Endothelial cell of umbilical vein (primary cell): Measurements from ENCODE around the gene ENTPD6. TPM values are rescaled to one million over a fixed set of nuclear protein-coding genes. Genes with fewer than 3 reads are reported as not detected.

Source experiments
- BruUV-seq: library from RNA; stranded (reverse); fragments of 400-500 nt; replicated peaks from 2 replicates; lab custom pipeline; 2021; lab: Mats Ljungman, UMichigan
- CTCF ChIA-PET: fragments of 300-600, 350-600 bp; sonication (Branson Sonifier 250); formaldehyde crosslinking; loops from one replicate; lab custom pipeline; 2021; ENCODE audit warnings: antibody characterized with exemption, inconsistent platforms; lab: Charles Lee
- POLR2A ChIA-PET: fragments of 300-600, 350-600 bp; sonication (Branson Sonifier 250); formaldehyde crosslinking; loops from one replicate; lab custom pipeline; 2021; ENCODE audit warnings: antibody characterized with exemption, inconsistent platforms; lab: Charles Lee
- DNase-seq: peaks from one replicate; pipeline ENCODE4 v3.0.0-alpha.2; 2011; ENCODE audit warnings: low read depth, low spot score
- FAIRE-seq: peaks from 2 replicates; lab custom pipeline; 2011; peaks lifted over from hg19 to GRCh38; lab: Jason Lieb, UNC
- H2AFZ ChIP-seq: 2 replicates; pipeline ENCODE4 v1.6.0; 2012; ENCODE audit warnings: low read depth, low read length, control low read depth, inconsistent platforms
- H3K27ac ChIP-seq: 2 replicates; pipeline ENCODE4 v1.5.1; 2011; ENCODE audit warnings: low read depth, mild to moderate bottlenecking, control low read depth, low read length, moderate library complexity; ENCODE audit not compliant: insufficient read depth
- H3K27me3 ChIP-seq, 2 experiments: 2 replicates each; pipeline versions ENCODE4 v1.6.0 to v1.6.1; 2011; ENCODE audit warnings: low read length in 2 of 2, mixed read lengths in 1 of 2; ENCODE audit not compliant: control insufficient read depth in 2 of 2, insufficient read depth in 2 of 2
- H3K36me3 ChIP-seq, 2 experiments: 2 replicates in 1 of 2; 3 replicates in 1 of 2; pipeline ENCODE4 v1.5.1; 2011; ENCODE audit warnings: low read length in 2 of 2, mild to moderate bottlenecking in 1 of 2, moderate library complexity in 1 of 2; ENCODE audit not compliant: control insufficient read depth in 2 of 2, insufficient read depth in 2 of 2; ENCODE audit errors: extremely low read depth in 1 of 2
- H3K4me1 ChIP-seq: 3 replicates; pipeline ENCODE4 v1.5.1; 2011; ENCODE audit warnings: mild to moderate bottlenecking, low read length; ENCODE audit not compliant: control insufficient read depth, insufficient read depth; ENCODE audit errors: extremely low read depth
- H3K4me2 ChIP-seq: 2 replicates; pipeline ENCODE4 v1.6.1; 2011; ENCODE audit warnings: low read length, control low read depth, mixed read lengths; ENCODE audit not compliant: insufficient read depth
- H3K4me3 ChIP-seq, 3 experiments: fragments of 200-600 bp in 1 of 3; sonication (generic), shearing (Covaris generic) in 1 of 3; replicated peaks in 1 of 3; 2 replicates each; pipeline ENCODE4 v1.5.1; 2011 to 2016; ENCODE audit warnings: control low read depth in 3 of 3, low read length in 3 of 3, mild to moderate bottlenecking in 2 of 3, inconsistent platforms in 1 of 3, low read depth in 1 of 3, moderate library complexity in 1 of 3; ENCODE audit not compliant: insufficient read depth in 1 of 3
- H3K79me2 ChIP-seq: 2 replicates; pipeline ENCODE4 v1.6.0; 2012; ENCODE audit warnings: low read length, inconsistent platforms; ENCODE audit not compliant: control insufficient read depth, insufficient read depth
- H3K9ac ChIP-seq: replicated peaks from 2 replicates; pipeline ENCODE3; 2011; ENCODE audit warnings: low read length, control low read depth; ENCODE audit not compliant: insufficient read depth; ENCODE audit errors: extremely low read depth
- H3K9me1 ChIP-seq: replicated peaks from 3 replicates; pipeline ENCODE4 v1.6.0; 2011; ENCODE audit warnings: mild to moderate bottlenecking, low read length; ENCODE audit not compliant: control insufficient read depth, insufficient read depth; ENCODE audit errors: extremely low read depth
- H3K9me3 ChIP-seq: replicated peaks from 2 replicates; pipeline ENCODE4 v1.5.1; 2012; ENCODE audit warnings: low read length, inconsistent platforms; ENCODE audit not compliant: control insufficient read depth, insufficient read depth
- H4K20me1 ChIP-seq: replicated peaks from 2 replicates; pipeline ENCODE3; 2011; ENCODE audit warnings: mild to moderate bottlenecking, low read length; ENCODE audit not compliant: control insufficient read depth, insufficient read depth; ENCODE audit errors: extremely low read depth
- CTCF ChIP-seq, 2 donors: IDR thresholded peaks; 1 replicate in 1 of 2; 2 replicates in 1 of 2; pipeline ENCODE4 v1.5.1; 2011; ENCODE audit warnings: low read length in 2 of 2, mild to moderate bottlenecking in 2 of 2, moderate library complexity in 2 of 2, control low read depth in 1 of 2, inconsistent platforms in 1 of 2, low read depth in 1 of 2; ENCODE audit not compliant: insufficient read depth in 1 of 2; ENCODE audit errors: extremely low read depth in 1 of 2
- EZH2 ChIP-seq: IDR thresholded peaks from 2 replicates; pipeline ENCODE4 v1.6.1; 2012; ENCODE audit warnings: borderline replicate concordance, low read depth, mild to moderate bottlenecking, moderate library complexity, low read length, inconsistent platforms; ENCODE audit not compliant: severe bottlenecking
- FOS ChIP-seq: IDR thresholded peaks from 2 replicates; pipeline ENCODE4 v1.6.1; 2011; ENCODE audit warnings: mild to moderate bottlenecking, low read length, moderate library complexity, borderline replicate concordance; ENCODE audit not compliant: insufficient read depth
- GATA2 ChIP-seq: IDR thresholded peaks from 2 replicates; pipeline ENCODE4 v1.7.0; 2011; ENCODE audit warnings: low read depth, mild to moderate bottlenecking, moderate library complexity, mixed read lengths, low read length; ENCODE audit not compliant: insufficient read length, insufficient read depth
- JUN ChIP-seq: IDR thresholded peaks from 2 replicates; pipeline ENCODE4 v1.6.1; 2011; ENCODE audit warnings: borderline replicate concordance, low read depth; ENCODE audit not compliant: insufficient read length, insufficient read depth
- MAX ChIP-seq: IDR thresholded peaks from 2 replicates; pipeline ENCODE4 v1.6.1; 2011; ENCODE audit not compliant: insufficient read depth, insufficient read length
- MYC ChIP-seq: IDR thresholded peaks from one replicate; pipeline ENCODE4 v1.6.1; 2011; ENCODE audit warnings: mild to moderate bottlenecking, low read depth, low read length
- POLR2A ChIP-seq: IDR thresholded peaks from 2 replicates; pipeline ENCODE4 v1.6.1; 2012; ENCODE audit warnings: low read depth, mild to moderate bottlenecking, control low read depth, low read length
- POLR2AphosphoS5 ChIP-seq: IDR thresholded peaks from 2 replicates; pipeline ENCODE4 v1.6.1; 2012; ENCODE audit warnings: low read depth, mild to moderate bottlenecking, control low read depth, low read length, moderate library complexity; ENCODE audit not compliant: insufficient read depth
- dilution Hi-C: fragments of 300-500 bp; cut with MboI; formaldehyde crosslinking; loops from one replicate; pipeline ENCODE4 v1.15.0; 2019; ENCODE audit warnings: low sequenced_read_pairs; ENCODE audit not compliant: extremely low pct_ligation_motif_present
- intact Hi-C: fragments of 100-400 bp; cut with micrococcal nuclease; formaldehyde crosslinking; loops from one replicate; pipeline ENCODE4 v1.10.0; 2022
- polyA plus RNA-seq, 4 experiments: library from polyadenylated mRNA; depleted of rRNA in 3 of 4; stranded (reverse) in 3 of 4; unstranded in 1 of 4; fragments of >200 nt; gene quantifications; 2 replicates each; pipeline versions ENCODE4 v1.2.1 to v1.2.3, GENCODE V29; 2011 to 2012; ENCODE audit warnings: missing spikeins in 1 of 4
- total RNA-seq: library from RNA; stranded (reverse); gene quantifications from 2 replicates; pipeline ENCODE4 v1.2.3, GENCODE V29; 2021

ENTPD6 gene
- total and polyA plus RNA-seq, 2 donors (not counting 3 experiments of a cell fraction or from before 2014, with no cell fraction given): 51.2 to 86.3 TPM

GRCh38 chr20:25253606-25254275, 58.2 kb downstream of the ENTPD6 start:
- dilution Hi-C loops (no loop called here), intact Hi-C loops (no loop called here)
- peaks cover 2 to 3% of the 10 kb centered on the region in 2 experiments for H3K36me3 ChIP-seq
- no TSS peak for BruUV-seq
- H3K27me3 ChIP-seq: no peaks in the 10 kb centered on the region
- no peak for TF ChIP-seq EZH2
- TF ChIP-seq POLR2A: no peak
- no peak for TF ChIP-seq GATA2
- no peak for TF ChIP-seq MYC
- no peak for TF ChIP-seq FOS
- no peak for TF ChIP-seq MAX
- no peak for TF ChIP-seq JUN
- DNase-seq: no peak
- no peak for FAIRE-seq
- no peak overlapping the region for H3K4me2 ChIP-seq
- peaks cover 11% of the 10 kb centered on the region for H3K4me1 ChIP-seq
- POLR2A ChIA-PET: interaction anchor here (0.7 kb wide), 1 partner anchor 33 kb away, joined by 3 read pairs; no protein-coding TSS in a partner anchor
- no peak overlapping the region for H3K9ac ChIP-seq
- H4K20me1 ChIP-seq: no peaks in the 10 kb centered on the region
- H3K4me3 ChIP-seq: no peak overlapping the region
- no peak overlapping the region for H2AFZ ChIP-seq
- CTCF ChIA-PET: interaction anchor here (1.1 to 1.2 kb wide), 2 partner anchors 7 to 46 kb away, joined by 3 read pairs; no protein-coding TSS in a partner anchor
- H3K9me3 ChIP-seq: no peaks in the 10 kb centered on the region
- no peaks in the 10 kb centered on the region for H3K9me1 ChIP-seq
- H3K27ac ChIP-seq: no peak overlapping the region
- H3K79me2 ChIP-seq: peaks cover 83% of the 10 kb centered on the region

- intact Hi-C loops: no loop called here
- Histone ChIP-seq H3K79me2 (peaks cover 75% of the 10 kb centered on the region), H4K20me1 (no peaks in the 10 kb centered on the region), H3K27ac (no peak overlapping the region), H3K36me3 (peaks cover 2 to 6% of the 10 kb centered on the region in 2 experiments), H3K27me3 (no peaks in the 10 kb centered on the region), H2AFZ (no peak overlapping the region), H3K4me1 (peaks cover 5% of the 10 kb centered on the region), H3K9me3 (no peaks in the 10 kb centered on the region), H3K4me3 (no peak overlapping the region), H3K9me1 (no peaks in the 10 kb centered on the region), H3K9ac (no peak overlapping the region), H3K4me2 (no peak overlapping the region)
- DNase-seq: no peak
- dilution Hi-C loops: no loop called here
- TF ChIP-seq EZH2 (no peak), POLR2A (no peak), JUN (no peak), POLR2AphosphoS5 (no peak), CTCF (IDR thresholded peaks at IDR 0.05; ENCODE audit: extremely low read depth in 1 of 2, insufficient read depth in 1 of 2, low read depth in 1 of 2, low read length in 2 of 2) (no peak), MYC (no peak), GATA2 (no peak), MAX (no peak), FOS (no peak)
- FAIRE-seq: no peak
- ChIA-PET CTCF (interaction anchor here (1.1 to 1.2 kb wide), 2 partner anchors 8 to 45 kb away, joined by 3 read pairs; no protein-coding TSS in a partner anchor), POLR2A (no interaction called here)
- BruUV-seq: no TSS peak
Observed at GRCh38 chr20:25254571-25254970, 59.1 kb downstream of the ENTPD6 start.
